Prostate gland (tissue), 2 donors: ENCODE measurements around the gene TRIM72.

Experiments used
- POLR2A ChIP-seq: fragments of 450-650 bp; IDR thresholded peaks from one replicate; pipeline ENCODE4 v1.6.1; 2016; ENCODE audit warnings: antibody characterized with exemption, mild to moderate bottlenecking
- POLR2AphosphoS5 ChIP-seq: sonication (generic); formaldehyde crosslinking; IDR thresholded peaks from one replicate; pipeline ENCODE4 v1.6.1; 2017; ENCODE audit warnings: antibody characterized with exemption
- TF ChIP-seq, protein P1 (sequence below), 4 experiments: fragments of 200-600 bp in 2 of 4; fragments of 450-650 bp in 2 of 4; sonication (generic) in 2 of 4; IDR thresholded peaks; 1 replicate in 3 of 4; 2 replicates in 1 of 4; pipeline ENCODE4 v1.5.1; 2016 to 2019; ENCODE audit warnings: antibody characterized with exemption in 4 of 4, mild to moderate bottlenecking in 2 of 4, moderate library complexity in 2 of 4

DNA sequence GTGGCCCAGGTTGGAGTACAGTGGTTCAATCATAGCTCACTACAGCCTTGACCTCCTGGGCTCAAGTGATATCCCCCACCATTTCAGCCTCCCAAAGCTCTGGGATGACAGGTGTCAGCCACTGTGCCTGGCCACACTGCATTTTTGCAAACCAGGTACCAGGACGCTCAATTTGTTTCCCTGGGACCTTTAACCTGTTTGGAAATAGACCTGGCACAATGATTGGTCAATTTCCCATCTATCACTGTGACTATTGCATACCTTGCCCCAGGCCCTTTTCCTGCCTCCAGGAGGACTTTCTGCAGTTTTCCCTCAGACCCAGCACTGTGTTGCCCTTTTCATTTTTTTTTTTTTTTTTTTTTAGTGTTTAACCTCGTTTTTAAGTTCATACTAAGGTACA lies 45.1 kb upstream of the TRIM72 start:
- TF ChIP-seq, protein P1, sequence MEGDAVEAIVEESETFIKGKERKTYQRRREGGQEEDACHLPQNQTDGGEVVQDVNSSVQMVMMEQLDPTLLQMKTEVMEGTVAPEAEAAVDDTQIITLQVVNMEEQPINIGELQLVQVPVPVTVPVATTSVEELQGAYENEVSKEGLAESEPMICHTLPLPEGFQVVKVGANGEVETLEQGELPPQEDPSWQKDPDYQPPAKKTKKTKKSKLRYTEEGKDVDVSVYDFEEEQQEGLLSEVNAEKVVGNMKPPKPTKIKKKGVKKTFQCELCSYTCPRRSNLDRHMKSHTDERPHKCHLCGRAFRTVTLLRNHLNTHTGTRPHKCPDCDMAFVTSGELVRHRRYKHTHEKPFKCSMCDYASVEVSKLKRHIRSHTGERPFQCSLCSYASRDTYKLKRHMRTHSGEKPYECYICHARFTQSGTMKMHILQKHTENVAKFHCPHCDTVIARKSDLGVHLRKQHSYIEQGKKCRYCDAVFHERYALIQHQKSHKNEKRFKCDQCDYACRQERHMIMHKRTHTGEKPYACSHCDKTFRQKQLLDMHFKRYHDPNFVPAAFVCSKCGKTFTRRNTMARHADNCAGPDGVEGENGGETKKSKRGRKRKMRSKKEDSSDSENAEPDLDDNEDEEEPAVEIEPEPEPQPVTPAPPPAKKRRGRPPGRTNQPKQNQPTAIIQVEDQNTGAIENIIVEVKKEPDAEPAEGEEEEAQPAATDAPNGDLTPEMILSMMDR (IDR thresholded peaks at IDR 0.05): no peak
- TF ChIP-seq POLR2A (no peak), POLR2AphosphoS5 (no peak)
